Umbilical cord (tissue), 2 donors: ENCODE measurements around the gene TTYH3. TPM values are rescaled to one million over a fixed set of nuclear protein-coding genes. Genes with fewer than 3 reads are reported as not detected.

Source experiments
- DNase-seq: peaks from one replicate; pipeline ENCODE4 v3.0.0-alpha.2; 2015; ENCODE audit warnings: low spot score
- total RNA-seq: library from RNA; depleted of rRNA; stranded (reverse); fragments of >200 nt; gene quantifications from one replicate; pipeline ENCODE4 v1.2.3, GENCODE V29; 2014; ENCODE audit warnings: low replicate concordance; ENCODE audit not compliant: insufficient read depth

Gene TTYH3
- total RNA-seq, 1 donor from 2014 or later, result 20.5 TPM

DNA sequence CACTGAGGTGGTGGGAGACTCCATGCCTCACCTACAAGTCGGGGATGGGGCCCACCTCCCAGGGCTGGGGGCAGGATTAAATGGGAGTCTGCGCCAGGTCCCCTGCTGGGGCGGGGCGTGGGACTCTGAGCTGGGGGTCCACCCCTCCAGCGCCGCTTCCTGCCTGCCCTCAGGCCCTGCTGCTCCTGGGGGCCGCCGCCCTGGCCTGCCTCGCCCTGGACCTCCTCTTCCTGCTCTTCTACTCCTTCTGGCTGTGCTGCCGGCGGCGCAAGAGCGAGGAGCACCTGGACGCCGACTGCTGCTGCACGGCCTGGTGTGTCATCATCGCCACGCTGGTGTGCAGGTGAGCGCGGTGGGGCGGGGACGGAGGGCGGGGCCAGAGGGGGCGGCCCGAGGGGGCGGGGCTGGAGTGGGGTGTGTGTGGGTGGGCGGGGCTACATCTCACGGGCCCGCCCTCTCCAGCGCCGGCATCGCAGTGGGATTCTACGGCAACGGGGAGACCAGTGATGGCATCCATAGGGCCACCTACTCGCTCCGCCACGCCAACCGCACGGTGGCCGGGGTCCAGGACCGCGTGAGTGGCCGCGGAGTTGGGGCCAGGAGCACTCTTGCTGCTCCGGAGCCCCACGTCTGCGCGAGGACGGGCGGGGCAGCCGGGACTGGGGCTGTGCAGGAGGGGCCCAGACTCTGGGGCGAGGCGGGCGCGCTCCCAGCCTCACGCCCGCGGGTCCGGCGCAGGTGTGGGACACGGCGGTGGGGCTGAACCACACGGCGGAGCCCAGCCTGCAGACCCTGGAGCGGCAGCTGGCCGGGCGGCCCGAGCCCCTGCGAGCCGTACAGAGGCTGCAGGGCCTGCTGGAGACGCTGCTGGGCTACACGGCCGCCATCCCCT lies 15.1 kb downstream of the TTYH3 start:
- no peak for DNase-seq

DNA sequence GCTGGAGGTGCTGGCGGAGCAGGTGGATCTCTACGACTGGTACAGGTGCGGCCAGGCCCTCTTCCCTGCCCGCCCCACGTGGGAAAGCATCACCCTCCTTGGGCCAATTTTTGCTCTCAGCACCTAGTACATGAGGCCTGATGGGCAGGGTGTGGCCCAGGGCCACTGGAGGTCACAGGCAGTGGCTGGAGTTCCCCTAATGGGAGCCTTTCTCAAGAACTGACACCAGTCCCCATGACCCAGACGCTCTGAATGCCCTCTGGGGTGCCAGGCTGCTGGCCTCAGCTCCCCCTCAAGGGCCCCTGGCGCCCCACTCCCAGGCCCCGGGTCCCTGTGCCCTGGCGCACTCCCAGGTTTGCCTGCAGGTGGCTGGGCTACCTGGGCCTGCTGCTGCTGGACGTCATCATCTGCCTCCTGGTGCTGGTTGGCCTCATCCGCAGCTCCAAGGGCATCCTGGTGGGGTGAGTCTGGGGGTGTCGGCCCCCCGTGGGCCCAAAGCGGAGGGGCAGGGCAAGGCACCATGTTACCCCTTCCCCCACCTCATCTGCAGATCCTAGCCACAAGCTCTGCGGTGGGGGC lies 15.9 kb downstream of the TTYH3 start:
- DNase-seq, result no peak

DNA sequence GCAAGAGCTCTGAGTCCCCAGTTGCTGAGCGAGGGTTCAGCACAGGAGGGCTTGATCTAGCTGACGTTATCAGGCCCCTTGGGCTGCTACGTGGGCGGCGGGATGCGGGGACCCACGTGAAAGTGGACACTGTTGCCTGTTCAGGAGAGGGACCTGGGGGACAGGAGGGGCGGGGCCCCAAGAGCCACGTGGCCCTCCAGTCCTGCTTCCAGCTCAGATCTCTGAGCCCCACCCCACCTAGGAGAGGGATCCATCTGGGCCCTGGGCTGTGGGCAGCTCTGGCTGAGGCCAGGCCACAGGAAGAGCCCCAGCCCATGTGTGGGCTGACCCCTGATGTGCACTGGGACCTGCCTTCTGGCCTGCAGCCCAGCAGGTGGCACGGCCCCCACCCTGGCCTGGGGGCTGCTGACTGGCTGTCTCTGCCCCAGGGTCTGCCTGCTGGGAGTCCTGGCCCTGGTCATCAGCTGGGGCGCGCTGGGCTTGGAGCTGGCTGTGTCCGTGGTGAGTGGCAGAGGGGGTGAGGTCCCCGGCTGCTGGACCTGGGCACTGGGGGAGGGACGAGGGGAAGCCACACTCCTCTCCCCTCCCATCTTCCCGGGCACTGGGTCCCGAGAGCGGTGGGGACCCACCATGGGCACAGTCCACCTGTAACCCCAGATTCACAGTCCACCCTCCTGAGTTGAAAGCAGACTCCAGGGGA lies 17.5 kb downstream of the TTYH3 start:
- DNase-seq, result no peak

DNA sequence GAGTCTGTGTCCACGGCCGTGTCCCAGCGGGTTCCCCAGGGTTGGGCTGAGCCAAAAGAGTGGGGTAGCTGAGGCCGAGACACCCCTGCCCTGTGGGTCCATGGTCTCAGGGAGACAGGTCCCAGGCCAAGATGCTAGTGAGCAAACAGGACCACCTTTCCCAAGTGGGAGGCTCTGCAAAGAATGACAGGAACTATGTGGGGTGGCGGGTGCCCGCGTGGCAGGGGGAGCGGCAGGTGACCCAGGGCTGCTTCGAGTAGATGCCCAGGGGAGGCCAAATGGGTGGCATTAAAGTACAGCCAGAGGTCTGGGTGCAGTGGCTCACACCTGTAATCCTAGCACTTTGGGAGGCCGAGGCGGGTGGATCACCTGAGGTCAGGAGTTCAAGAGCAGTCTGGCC lies 18.2 kb downstream of the TTYH3 start:
- no peak for DNase-seq

DNA sequence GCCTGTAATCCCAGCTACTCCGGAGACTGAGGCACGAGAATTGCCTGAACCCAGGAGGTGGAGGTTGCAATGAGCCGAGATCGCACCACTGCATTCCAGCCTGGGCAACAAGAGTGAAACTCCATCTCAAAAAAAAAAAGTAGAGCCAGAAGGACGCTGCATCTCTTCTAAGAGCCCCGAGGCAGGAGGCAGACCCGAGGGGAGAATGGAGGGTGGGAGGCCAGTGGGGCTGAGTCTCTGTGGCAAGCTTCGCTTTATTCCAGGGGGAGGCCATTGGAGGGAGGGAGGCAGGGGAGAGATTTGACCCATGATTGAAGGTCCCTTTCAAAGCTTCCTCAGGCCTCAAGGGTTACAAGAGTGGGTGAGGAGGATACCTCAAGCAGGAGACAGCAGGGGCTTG lies 18.7 kb downstream of the TTYH3 start:
- DNase-seq, result no peak

DNA sequence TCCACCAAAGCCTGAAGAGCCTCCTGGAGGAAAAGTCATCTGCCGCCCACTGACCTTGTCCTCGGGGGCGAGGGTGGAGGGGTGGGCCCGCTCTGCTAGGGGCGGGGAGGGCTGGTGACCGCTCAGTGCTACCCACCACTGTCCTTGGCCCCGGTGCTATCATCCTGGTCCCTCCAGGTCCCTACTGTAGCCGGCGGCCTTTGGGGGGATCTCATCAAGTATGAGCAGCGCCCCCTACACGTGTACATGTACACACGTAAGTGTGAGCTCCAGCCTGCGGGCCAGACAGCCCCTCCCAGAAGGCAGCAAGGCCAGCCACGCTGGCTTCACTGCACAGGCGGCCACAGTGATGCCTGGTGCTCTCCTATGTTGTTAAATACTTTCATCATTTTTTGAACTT lies 19.6 kb downstream of the TTYH3 start:
- no peak for DNase-seq

DNA sequence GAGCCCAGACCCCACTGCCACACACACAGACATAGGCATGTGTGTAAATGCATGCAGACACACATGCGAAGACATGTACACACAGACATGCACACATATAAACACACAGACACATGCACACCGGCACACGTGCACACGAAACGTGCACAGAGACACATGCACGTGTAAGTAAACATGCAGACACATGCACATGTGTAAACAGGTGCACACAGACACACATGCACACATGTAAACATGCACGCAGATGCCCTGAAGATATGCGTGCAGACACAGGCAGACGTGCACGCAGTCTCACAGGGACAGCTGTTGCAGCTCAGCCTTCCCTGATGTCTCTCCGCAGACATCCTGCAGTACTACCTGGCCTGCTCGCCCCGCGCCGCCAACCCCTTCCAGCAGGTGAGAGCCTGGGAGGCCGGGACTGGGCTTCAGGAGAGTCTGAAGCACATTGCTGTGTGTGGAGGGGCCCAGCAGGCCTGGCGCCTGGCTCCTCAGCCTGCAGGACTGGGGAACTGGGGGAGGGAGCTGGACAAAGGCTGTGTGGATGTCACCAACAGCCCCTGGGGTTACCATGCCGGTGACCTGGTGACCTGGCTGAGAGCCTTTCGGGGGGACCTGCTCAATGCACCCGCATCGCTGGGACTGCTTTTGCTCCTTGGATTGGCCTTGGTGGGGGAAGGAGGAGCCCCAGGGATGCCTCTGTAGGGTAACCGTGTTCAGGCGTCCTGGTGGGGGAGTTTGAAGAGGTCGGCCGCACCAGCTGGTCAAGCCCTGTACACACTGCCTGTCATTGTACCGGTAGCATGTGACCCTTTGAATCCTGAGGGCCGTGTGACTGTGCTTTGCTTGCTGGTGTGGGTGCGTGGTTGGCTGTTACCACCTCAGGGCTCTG lies 20.3 kb downstream of the TTYH3 start:
- no peak for DNase-seq

DNA sequence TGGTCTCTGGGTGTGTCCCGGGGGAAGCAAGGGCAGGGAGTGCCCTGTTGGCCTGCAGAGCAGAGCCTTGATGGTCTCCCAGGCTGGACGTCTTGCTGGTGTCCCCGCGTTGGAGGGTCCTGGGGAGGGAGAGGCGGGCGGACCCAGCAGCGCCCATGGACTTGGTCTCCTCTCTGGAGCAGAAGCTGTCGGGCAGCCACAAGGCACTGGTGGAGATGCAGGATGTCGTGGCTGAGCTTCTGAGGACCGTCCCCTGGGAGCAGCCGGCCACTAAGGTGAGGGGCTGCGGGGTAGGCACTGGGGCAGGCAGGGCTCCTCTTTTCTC lies 20.9 kb downstream of the TTYH3 start:
- DNase-seq, result no peak

DNA sequence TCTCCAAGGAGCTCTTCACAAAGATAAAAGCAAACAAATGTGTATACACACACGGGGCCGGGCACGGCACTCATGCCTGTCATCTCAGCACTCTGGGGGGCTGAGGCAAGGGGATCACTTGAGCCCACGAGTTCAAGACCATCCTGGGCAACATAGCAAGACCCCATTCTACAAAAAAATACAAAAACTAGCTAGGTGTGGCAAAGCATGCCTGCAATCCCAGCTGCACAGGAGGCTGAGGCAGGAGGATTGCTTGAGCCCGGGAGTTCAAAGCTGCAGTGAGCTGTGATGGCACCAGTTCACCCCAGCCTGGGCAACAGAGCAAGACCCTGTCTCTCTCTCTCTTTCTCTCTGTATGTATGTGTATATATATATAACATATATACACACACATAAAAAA lies 22.3 kb downstream of the TTYH3 start:
- DNase-seq, result no peak

DNA sequence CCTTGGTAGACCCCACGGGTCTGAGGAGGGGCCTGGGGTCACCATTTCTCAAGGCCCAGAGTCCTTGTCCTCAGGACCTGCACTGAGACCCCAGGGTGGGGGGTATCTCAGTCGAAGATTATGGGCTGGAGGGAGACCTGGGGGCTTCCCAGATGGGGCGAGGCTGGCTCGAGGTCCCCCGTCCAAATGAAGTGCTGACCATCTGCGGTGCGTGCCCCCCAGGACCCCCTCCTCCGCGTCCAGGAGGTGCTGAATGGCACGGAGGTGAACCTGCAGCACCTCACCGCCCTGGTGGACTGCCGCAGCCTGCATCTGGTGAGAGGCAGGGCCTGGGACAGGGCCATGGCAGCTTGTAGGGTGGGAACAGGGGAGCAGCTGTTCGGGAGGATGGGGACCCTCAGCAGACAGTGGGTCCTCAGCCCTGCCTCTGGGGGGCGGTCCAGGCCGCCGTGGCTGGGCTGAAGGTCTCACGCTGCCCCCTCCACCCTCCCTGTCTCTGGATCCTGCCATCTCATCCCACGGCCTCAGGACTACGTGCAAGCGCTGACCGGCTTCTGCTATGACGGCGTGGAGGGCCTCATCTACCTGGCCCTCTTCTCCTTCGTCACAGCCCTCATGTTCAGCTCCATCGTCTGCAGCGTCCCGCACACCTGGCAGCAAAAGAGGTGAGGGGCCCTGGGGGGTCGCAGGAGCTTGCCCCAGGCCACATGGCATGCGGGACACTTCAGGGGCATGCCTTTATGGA lies 24.3 kb downstream of the TTYH3 start:
- no peak for DNase-seq

DNA sequence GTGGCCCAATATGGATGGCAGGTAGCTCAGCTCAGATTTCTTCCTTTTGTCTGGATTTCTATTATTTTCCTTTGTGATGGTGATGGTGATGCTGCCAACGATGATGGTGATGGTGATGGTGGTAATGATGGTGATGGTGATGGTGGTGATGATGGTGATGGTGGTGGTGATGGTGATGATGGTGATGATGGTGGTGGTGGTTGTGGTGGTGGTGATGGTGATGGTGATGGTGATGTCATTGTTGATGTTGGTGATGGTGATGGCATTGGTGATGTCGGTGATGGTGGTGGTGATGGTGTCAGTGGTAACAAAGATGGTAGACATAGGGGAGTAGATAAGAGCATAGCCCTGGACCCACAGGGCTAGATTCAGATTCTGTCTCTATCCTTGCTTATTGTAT lies 25.4 kb downstream of the TTYH3 start:
- no peak for DNase-seq

DNA sequence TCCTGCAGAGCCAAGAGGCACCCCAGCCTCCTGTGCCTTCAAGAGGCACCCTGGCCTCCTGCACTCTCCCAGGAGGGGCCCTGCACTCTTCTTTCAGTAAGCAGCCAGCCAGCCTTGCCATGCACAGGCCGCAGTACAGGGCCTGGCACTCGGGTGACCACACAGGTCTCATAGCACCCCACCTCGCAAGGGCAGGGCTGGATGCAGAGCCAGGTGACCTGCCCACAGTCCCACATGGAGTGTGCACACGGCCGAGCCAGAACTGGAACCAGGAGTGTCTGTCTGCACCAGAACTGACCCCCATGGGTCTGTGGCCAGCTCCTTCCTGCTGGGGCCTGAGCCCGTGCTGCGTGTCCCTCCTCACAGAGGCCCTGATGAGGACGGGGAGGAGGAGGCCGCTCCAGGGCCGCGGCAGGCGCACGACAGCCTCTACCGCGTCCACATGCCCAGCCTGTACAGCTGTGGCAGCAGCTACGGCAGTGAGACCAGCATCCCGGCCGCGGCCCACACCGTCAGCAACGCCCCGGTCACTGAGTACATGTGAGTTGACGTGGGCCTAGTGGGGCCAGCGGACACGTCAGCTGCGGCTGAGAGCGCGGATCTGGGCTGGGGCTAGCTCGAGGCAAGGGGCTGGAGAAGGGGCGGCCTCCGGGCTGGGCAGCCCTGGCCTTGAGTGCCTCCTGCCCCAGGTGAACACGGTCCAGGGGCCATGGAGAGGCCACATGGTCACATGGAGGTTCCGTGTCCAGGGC lies 26.3 kb downstream of the TTYH3 start:
- no peak for DNase-seq

DNA sequence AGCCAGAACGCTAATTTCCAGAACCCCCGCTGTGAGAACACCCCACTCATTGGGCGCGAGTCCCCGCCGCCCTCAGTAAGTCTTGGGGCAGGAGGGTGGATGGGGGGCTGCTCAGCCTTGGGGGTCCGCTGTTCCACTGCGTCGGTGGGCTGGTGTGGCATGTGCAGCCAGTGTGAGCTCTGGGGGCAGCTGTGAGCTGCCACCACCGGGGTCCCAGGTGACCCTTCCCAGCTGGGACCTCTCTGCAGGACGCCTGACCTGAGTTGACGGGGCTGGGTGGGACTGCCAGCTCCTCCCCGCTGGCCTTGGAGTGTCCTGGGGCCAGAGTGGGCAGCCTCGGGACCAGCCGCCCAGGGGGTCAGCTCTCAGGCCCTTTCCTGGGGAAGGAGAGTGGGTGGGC lies 27.2 kb downstream of the TTYH3 start:
- no peak for DNase-seq

DNA sequence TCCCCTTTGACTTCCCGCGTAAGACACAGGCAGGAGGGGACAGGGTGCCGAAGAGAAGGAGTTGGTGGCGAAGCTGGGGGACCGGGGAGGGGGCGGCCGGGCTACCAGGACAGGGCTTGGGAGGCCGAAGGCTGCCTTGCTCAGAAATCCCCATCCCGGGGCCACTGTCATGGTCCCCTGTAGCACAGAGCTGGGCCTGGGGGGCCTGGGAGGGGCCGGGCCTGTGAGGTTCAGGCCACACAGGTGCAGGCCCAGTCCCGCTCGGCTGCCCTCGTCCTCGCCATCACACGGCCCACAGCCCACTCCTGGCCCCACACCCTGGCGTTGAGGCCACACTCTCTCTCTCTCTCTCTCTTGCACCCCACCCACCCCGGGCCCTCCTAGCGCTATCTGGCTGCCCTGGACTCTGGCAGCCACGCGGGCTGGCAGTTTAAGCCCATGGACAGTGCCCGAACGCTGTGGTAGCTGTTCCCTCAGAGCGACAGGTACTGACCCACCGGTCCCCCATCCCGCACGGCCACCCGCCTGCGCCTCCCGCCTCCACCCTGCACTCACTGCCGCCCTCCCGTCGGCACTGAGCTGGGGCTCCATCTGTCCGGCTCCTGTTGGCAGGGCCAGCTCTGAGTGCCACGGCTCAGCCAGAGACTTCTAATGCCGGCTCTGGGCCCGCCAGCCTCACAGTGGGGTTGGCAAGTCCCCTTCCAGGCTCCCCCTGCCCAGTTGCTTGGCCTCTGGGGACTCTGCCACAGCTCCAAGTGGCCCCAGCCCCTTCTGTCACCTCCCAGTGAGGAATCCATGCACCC lies 28.0 kb downstream of the TTYH3 start:
- no peak for DNase-seq

DNA sequence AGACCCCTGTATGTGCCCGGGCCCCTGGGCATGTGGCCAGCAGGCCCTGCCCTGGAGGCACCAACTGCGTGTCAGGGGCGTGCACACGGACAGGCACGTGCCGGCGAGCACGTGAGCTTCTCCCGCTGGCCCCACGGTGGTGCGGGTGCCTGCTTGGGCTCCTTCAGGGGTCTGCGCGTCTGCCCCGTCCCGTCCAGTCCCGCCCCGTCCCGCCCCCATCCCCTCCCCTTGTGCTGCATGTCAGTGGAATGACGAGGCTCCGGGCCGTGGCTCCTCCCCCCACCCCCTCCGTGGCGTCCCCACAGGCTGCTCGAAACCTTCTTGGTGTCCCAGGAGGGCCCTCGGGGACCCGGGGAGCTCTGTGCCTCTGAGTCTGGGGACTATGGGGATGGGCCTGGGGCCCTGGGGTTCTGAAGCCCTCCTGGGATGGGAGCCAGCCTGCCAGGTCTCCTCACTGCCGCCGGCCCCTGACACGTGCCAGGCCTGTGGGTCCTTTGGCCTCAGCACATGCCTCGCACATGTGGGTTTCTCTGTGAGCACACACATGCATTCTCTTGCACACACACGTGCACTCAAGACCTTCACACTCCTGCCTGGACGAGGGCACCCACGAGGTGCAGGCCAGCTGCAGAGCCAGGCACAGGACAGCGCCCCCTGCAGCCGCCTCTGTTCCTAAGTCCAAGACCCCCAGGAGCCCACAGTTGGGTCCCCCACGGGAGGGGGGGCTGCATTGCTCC lies 28.7 kb downstream of the TTYH3 start:
- DNase-seq, result no peak

DNA sequence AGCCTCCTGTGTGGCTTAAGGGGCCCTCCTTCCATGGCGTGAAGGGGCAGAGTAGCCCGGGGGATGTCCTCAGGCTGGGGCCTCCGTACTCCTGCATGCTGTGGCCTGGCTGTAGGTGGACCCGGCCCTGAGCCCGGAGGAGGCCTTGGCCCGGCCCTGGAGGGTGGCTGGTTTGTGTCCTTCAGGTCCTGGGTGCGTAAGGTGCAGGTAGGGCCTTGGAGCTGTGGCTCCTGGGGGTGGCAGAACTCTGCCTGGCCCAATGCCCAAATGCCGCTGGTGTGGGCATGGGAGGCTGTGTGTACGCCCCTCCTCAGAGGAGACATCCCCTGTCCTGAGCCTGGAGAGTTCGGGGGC lies 29.3 kb downstream of the TTYH3 start:
- no peak for DNase-seq

DNA sequence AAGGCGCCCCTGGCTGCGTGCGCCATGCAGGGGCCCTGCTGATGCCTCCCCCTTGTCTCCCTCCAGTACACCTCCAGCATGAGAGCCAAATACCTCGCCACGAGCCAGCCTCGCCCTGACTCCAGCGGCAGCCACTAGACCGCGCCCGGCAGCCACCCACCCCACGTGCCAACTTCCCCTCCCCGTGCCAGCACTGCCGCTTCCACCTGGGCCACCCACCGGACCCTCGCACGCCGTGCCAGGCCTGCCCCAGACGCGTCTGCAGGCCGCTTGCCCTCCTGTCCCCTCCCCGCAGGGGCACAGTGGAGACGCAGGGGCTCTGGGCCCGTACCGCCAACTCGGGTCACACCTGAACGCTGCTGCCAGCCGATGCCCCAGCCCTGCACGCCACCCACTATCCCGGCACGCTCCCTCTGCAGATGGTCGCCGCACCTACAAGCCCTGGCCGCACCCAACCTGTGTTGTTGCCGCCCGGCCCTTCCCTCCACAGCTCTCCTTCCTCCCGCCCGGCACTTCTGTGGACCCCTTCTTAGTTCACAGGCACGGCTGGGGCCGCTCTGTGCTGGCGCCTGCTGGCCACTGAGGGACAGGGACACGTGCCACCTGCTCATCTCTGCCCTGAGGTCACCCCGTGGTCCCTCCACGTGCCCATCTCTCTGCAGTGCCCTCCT lies 30.0 kb downstream of the TTYH3 start:
- DNase-seq, result no peak
